ENCODE results near the gene S100A12.

DNA sequence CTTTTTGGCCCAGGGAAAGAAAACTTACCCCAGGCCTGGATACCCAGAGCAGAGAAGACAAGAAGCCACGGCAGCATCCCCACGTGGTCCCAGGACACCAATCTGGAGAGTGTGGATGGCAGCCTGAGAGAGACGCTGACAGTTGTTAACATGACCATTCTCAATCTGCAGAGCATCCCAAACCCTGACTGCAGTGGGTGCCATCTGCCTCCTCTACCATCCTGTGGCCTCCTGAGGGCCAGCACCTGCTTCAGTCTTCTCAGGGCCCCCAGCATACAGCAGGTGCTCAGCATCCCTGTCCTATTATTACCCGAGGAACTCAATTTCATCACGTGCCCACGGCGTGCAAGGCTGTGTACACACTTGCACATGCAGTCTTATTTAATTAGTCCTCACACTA is 27.6 kb downstream of the S100A12 start:
- TF ChIP-seq, protein P1, sequence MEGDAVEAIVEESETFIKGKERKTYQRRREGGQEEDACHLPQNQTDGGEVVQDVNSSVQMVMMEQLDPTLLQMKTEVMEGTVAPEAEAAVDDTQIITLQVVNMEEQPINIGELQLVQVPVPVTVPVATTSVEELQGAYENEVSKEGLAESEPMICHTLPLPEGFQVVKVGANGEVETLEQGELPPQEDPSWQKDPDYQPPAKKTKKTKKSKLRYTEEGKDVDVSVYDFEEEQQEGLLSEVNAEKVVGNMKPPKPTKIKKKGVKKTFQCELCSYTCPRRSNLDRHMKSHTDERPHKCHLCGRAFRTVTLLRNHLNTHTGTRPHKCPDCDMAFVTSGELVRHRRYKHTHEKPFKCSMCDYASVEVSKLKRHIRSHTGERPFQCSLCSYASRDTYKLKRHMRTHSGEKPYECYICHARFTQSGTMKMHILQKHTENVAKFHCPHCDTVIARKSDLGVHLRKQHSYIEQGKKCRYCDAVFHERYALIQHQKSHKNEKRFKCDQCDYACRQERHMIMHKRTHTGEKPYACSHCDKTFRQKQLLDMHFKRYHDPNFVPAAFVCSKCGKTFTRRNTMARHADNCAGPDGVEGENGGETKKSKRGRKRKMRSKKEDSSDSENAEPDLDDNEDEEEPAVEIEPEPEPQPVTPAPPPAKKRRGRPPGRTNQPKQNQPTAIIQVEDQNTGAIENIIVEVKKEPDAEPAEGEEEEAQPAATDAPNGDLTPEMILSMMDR (IDR thresholded peaks at IDR 0.05): no peak
- TF ChIP-seq POLR2A (IDR thresholded peaks at IDR 0.05): no peak
